CD4-positive, alpha-beta T cell treated with Interleukin-10 for 1 hour (primary cell): ENCODE measurements around the gene GLB1L2.

Experiments
- DNase-seq: peaks from one replicate; pipeline ENCODE4 v3.0.0-alpha.2; 2020

GLB1L2 gene

GRCh38 chr11:134349109-134349801 lies 17.5 kb downstream of the GLB1L2 start:
- DNase-seq = peak; percentile 50

GRCh38 chr11:134349802-134350355 lies 18.1 kb downstream of the GLB1L2 start:
- no peak for DNase-seq

GRCh38 chr11:134350381-134350780 lies 18.6 kb downstream of the GLB1L2 start:
- DNase-seq = no peak

GRCh38 chr11:134352111-134352510 lies 20.3 kb downstream of the GLB1L2 start:
- no peak for DNase-seq

GRCh38 chr11:134355136-134355535 lies 23.3 kb downstream of the GLB1L2 start:
- no peak for DNase-seq

GRCh38 chr11:134355656-134356055 lies 23.9 kb downstream of the GLB1L2 start:
- no peak for DNase-seq

GRCh38 chr11:134356656-134357544 lies 25.1 kb downstream of the GLB1L2 start:
- no peak for DNase-seq

- no peak for DNase-seq
Measured at GRCh38 chr11:134357545-134357839, 25.7 kb downstream of the GLB1L2 start.

GRCh38 chr11:134358165-134358855 lies 26.5 kb downstream of the GLB1L2 start:
- DNase-seq = no peak

- DNase-seq = no peak
Measured at GRCh38 chr11:134358856-134359490, 27.2 kb downstream of the GLB1L2 start.

GRCh38 chr11:134359646-134360045 lies 27.9 kb downstream of the GLB1L2 start:
- DNase-seq = no peak

GRCh38 chr11:134360050-134360835 lies 28.5 kb downstream of the GLB1L2 start:
- peak; percentile 73 for DNase-seq

- no peak for DNase-seq
Measured at GRCh38 chr11:134361661-134362060, 29.9 kb downstream of the GLB1L2 start.

GRCh38 chr11:134362192-134362901 lies 30.6 kb downstream of the GLB1L2 start:
- no peak for DNase-seq

- no peak for DNase-seq
Measured at GRCh38 chr11:134363161-134363560, 31.4 kb downstream of the GLB1L2 start.

- no peak for DNase-seq
Measured at GRCh38 chr11:134363592-134363991, 31.8 kb downstream of the GLB1L2 start.

GRCh38 chr11:134364261-134364660 lies 32.5 kb downstream of the GLB1L2 start:
- DNase-seq = no peak

- DNase-seq = no peak
Measured at GRCh38 chr11:134365011-134365925, 33.5 kb downstream of the GLB1L2 start.

GRCh38 chr11:134366254-134366653 lies 34.5 kb downstream of the GLB1L2 start:
- no peak for DNase-seq

GRCh38 chr11:134367781-134368180 lies 36.0 kb downstream of the GLB1L2 start:
- no peak for DNase-seq
